ENCODE results near the gene GPR68. TPM values are rescaled to one million over a fixed set of nuclear protein-coding genes. Genes with fewer than 3 reads are reported as not detected.

The GPR68 gene
- total and polyA plus RNA-seq, 2 of the 4 experiments (the other 2 are of a cell fraction), result 0.72 to 0.94 TPM

DNA sequence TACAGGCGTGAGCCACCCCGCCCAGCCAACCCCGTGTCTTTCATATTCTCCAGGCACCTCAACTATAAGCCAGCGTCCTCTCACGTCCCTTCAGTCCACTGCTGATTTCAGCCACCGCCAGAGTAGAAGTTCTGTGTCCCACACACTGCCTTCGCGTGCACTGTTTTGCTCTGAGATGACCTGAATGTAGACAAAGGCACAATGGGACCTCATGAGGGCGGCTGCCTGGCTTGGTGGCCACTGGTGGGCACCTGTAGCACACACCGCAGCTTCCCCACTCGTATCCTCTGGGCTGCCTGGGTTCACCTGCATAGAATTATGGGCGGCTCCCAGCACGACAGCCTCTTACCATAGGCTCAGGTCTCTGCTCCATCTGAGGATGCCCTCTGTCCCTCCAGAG lies 57.2 kb downstream of the GPR68 start:
- in situ Hi-C loops (cut with MboI; ENCODE audit: low sequenced_read_pairs) (no loop called here), intact Hi-C loops (cut with micrococcal nuclease) (no loop called here), dilution Hi-C loops (cut with HindIII; ENCODE audit: low sequenced_read_pairs, unreplicated experiment) (no loop called here)
- ATAC-seq (ENCODE audit: low read depth) (no peak), DNase-seq (no peak)
- Histone ChIP-seq H3K27ac (ENCODE audit: insufficient read depth, low read length) (no peak overlapping the region), H3K9ac (ENCODE audit: low read depth, low read length) (no peak overlapping the region), H3K18ac (ENCODE audit: low read depth, low read length) (no peak overlapping the region), H3K9me3 (ENCODE audit: control insufficient read depth, insufficient read depth, low read length) (no peaks in the 10 kb centered on the region), H3K9me1 (ENCODE audit: insufficient read depth, low read length) (peaks cover 8% of the 10 kb centered on the region), H3K14ac (replicated peaks; ENCODE audit: low read depth, low read length) (no peak overlapping the region), H2AK9ac (replicated peaks; ENCODE audit: low read depth, low read length, poor library complexity) (peak overlapping the region; percentile 26), H3K79me1 (ENCODE audit: low read depth in 1 of 2, low read length in 2 of 2) (no peaks in the 10 kb centered on the region), H2BK5ac (ENCODE audit: low read depth, low read length, poor library complexity, severe bottlenecking) (no peak overlapping the region), H3K4me1 (ENCODE audit: control insufficient read depth, insufficient read depth, low read length) (peaks cover 2% of the 10 kb centered on the region; the same call in 1 of the 2 replicates), H3K56ac (ENCODE audit: extremely low read depth, insufficient read depth, low read length) (no peak overlapping the region), H2BK20ac (ENCODE audit: low read depth, low read length) (no peak overlapping the region), H3K36me3 (ENCODE audit: control insufficient read depth, insufficient read depth, low read length) (peaks cover 21% of the 10 kb centered on the region), H4K8ac (ENCODE audit: low read depth in 2 of 2, low read length in 2 of 2) (no peak overlapping the region), H3K4me2 (ENCODE audit: low read depth, low read length) (no peak overlapping the region), H2AK5ac (ENCODE audit: low read depth, low read length) (no peak overlapping the region), H2AFZ (replicated peaks; ENCODE audit: low read length, poor library complexity) (no peak overlapping the region), H3K23ac (ENCODE audit: low read depth, low read length) (no peak overlapping the region), H2BK120ac (ENCODE audit: low read depth, low read length) (no peak overlapping the region), H4K20me1 (ENCODE audit: insufficient read depth, low read length) (peaks cover 3% of the 10 kb centered on the region; the same call in 1 of the 2 replicates), H3K4ac (ENCODE audit: low read depth, low read length) (no peak overlapping the region), H3K27me3 (ENCODE audit: control insufficient read depth, insufficient read depth, low read length) (no peaks in the 10 kb centered on the region), H2BK15ac (ENCODE audit: low read depth, low read length) (no peak overlapping the region), H4K5ac (ENCODE audit: low read depth, low read length) (no peak overlapping the region), H3K4me3 (ENCODE audit: insufficient read depth, low read depth, low read length) (no peak overlapping the region), H4K91ac (ENCODE audit: insufficient read depth, low read depth, low read length) (no peak overlapping the region)
- BruUV-seq (replicated peaks), result no TSS peak
- ChIA-PET POLR2A (ENCODE audit: unreplicated experiment) (no interaction called here), CTCF (interaction anchor here (0.6 kb wide), 1 partner anchor 25 kb away, joined by 3 read pairs; no protein-coding TSS in a partner anchor)
- 97% methylated on average over 10 of the region's 13 CpGs; no CpG with 5 or more reads in 1 of the 2 experiments for WGBS, 2 experiments (ENCODE audit: extremely low coverage in 2 of 2, insufficient read length in 1 of 2)
- no peak for TF ChIP-seq RFX5 (IDR thresholded peaks at IDR 0.05; ENCODE audit: low read depth, low read length)
- no peak for TF ChIP-seq MAFK (IDR thresholded peaks at IDR 0.05; ENCODE audit: low read depth, low read length)
- no peak for TF ChIP-seq NFE2L2 (IDR thresholded peaks at IDR 0.05; ENCODE audit: low read depth, low read length)
- TF ChIP-seq RAD21 (IDR thresholded peaks at IDR 0.05; ENCODE audit: low read length), result no peak
- TF ChIP-seq POLR2A (IDR thresholded peaks at IDR 0.05; ENCODE audit: low read depth, low read length), result no peak
- TF ChIP-seq, protein P1, sequence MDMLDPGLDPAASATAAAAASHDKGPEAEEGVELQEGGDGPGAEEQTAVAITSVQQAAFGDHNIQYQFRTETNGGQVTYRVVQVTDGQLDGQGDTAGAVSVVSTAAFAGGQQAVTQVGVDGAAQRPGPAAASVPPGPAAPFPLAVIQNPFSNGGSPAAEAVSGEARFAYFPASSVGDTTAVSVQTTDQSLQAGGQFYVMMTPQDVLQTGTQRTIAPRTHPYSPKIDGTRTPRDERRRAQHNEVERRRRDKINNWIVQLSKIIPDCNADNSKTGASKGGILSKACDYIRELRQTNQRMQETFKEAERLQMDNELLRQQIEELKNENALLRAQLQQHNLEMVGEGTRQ (IDR thresholded peaks at IDR 0.05; ENCODE audit: low read depth, low read length), result no peak
- no peak for TF ChIP-seq CHD1 (IDR thresholded peaks at IDR 0.05; ENCODE audit: low read depth, low read length)
- no peak for TF ChIP-seq SMC3 (IDR thresholded peaks at IDR 0.05; ENCODE audit: low read depth, low read length)
- TF ChIP-seq BHLHE40 (IDR thresholded peaks at IDR 0.05; ENCODE audit: low read depth, low read length), result no peak
- TF ChIP-seq MXI1 (IDR thresholded peaks at IDR 0.05; ENCODE audit: borderline replicate concordance, low read depth, low read length), result no peak
- no peak for TF ChIP-seq FOS (IDR thresholded peaks at IDR 0.05; ENCODE audit: low read depth, low read length)
- TF ChIP-seq, protein P2, sequence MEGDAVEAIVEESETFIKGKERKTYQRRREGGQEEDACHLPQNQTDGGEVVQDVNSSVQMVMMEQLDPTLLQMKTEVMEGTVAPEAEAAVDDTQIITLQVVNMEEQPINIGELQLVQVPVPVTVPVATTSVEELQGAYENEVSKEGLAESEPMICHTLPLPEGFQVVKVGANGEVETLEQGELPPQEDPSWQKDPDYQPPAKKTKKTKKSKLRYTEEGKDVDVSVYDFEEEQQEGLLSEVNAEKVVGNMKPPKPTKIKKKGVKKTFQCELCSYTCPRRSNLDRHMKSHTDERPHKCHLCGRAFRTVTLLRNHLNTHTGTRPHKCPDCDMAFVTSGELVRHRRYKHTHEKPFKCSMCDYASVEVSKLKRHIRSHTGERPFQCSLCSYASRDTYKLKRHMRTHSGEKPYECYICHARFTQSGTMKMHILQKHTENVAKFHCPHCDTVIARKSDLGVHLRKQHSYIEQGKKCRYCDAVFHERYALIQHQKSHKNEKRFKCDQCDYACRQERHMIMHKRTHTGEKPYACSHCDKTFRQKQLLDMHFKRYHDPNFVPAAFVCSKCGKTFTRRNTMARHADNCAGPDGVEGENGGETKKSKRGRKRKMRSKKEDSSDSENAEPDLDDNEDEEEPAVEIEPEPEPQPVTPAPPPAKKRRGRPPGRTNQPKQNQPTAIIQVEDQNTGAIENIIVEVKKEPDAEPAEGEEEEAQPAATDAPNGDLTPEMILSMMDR (conservative IDR thresholded peaks at IDR 0.05; ENCODE audit: low read depth, low read length), result no peak
- no peak for TF ChIP-seq MAZ (IDR thresholded peaks at IDR 0.05; ENCODE audit: borderline replicate concordance, low read depth, low read length)
- TF ChIP-seq, protein P3, sequence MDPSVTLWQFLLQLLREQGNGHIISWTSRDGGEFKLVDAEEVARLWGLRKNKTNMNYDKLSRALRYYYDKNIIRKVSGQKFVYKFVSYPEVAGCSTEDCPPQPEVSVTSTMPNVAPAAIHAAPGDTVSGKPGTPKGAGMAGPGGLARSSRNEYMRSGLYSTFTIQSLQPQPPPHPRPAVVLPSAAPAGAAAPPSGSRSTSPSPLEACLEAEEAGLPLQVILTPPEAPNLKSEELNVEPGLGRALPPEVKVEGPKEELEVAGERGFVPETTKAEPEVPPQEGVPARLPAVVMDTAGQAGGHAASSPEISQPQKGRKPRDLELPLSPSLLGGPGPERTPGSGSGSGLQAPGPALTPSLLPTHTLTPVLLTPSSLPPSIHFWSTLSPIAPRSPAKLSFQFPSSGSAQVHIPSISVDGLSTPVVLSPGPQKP (IDR thresholded peaks at IDR 0.05; ENCODE audit: borderline replicate concordance, low read depth, low read length), result no peak
- no peak for TF ChIP-seq RCOR1 (IDR thresholded peaks at IDR 0.05; ENCODE audit: insufficient replicate concordance, low read length)
- no peak for TF ChIP-seq CEBPB (IDR thresholded peaks at IDR 0.05; ENCODE audit: low read depth, low read length)

Measured in IMR-90 (cell line).